Tibial nerve (tissue), 4 donors: ENCODE results near the gene RBM47.

Experiments used
- CTCF ChIP-seq, 5 experiments: fragments of 200-600 bp in 3 of 5; fragments of 450-650 bp in 2 of 5; sonication (generic) in 3 of 5; IDR thresholded peaks; one replicate each; pipeline ENCODE4 v1.5.1; 2016 to 2019; ENCODE audit warnings: antibody characterized with exemption in 5 of 5, mild to moderate bottlenecking in 3 of 5, moderate library complexity in 2 of 5
- EP300 ChIP-seq, 2 donors: sonication (generic); formaldehyde crosslinking; IDR thresholded peaks; one replicate each; pipeline ENCODE4 v1.6.1; 2017; ENCODE audit warnings: antibody characterized with exemption in 2 of 2, mild to moderate bottlenecking in 1 of 2
- POLR2A ChIP-seq, 2 donors: fragments of 450-650 bp; IDR thresholded peaks; one replicate each; pipeline ENCODE4 v1.6.1; 2017; ENCODE audit warnings: antibody characterized with exemption in 2 of 2, mild to moderate bottlenecking in 2 of 2, moderate library complexity in 2 of 2

- no peak for TF ChIP-seq POLR2A (IDR thresholded peaks at IDR 0.05)
- TF ChIP-seq CTCF (IDR thresholded peaks at IDR 0.05) = no peak
- no peak for TF ChIP-seq EP300 (IDR thresholded peaks at IDR 0.05)
Measured at GRCh38 chr4:40562208-40562607, 67.5 kb downstream of the RBM47 start.
